HEK293T (cell line): ENCODE data around the gene PTPRG.
A peak's percentile ranks its signal among the peaks of the same experiment; 100 is the strongest.

Experiments used
- CTCF ChIA-PET: fragments of 350-600 bp; formaldehyde crosslinking; extraction: SDS; loops from one replicate; lab custom pipeline; 2021; ENCODE audit warnings: antibody characterized with exemption, inconsistent platforms; lab: Yijun Ruan, JAX
- POLR2A ChIA-PET: fragments of 350-600 bp; formaldehyde crosslinking; extraction: SDS; loops from one replicate; lab custom pipeline; 2020; ENCODE audit warnings: antibody characterized with exemption, inconsistent platforms; lab: Yijun Ruan, JAX
- DNase-seq: peaks from one replicate; pipeline ENCODE4 v3.0.0; 2012; ENCODE audit warnings: mixed read lengths; ENCODE audit errors: extremely low spot score
- ARNT ChIP-seq: fragments of 450-650 bp; IDR thresholded peaks from 2 replicates; pipeline ENCODE4 v1.6.1; 2017; ENCODE audit warnings: mild to moderate bottlenecking
- BHLHE40 ChIP-seq: fragments of 450-650 bp; IDR thresholded peaks from 2 replicates; pipeline ENCODE4 v1.6.1; 2016; ENCODE audit warnings: mild to moderate bottlenecking, moderate library complexity, borderline replicate concordance
- CTBP1 ChIP-seq: fragments of 450-650 bp; IDR thresholded peaks from 2 replicates; pipeline ENCODE4 v1.6.1; 2016; ENCODE audit warnings: borderline replicate concordance
- ELF4 ChIP-seq: fragments of 450-650 bp; IDR thresholded peaks from 2 replicates; pipeline ENCODE4 v1.6.1; 2017; ENCODE audit warnings: antibody characterized with exemption
- FOXA1 ChIP-seq: fragments of 450-650 bp; IDR thresholded peaks from 2 replicates; pipeline ENCODE4 v1.6.1; 2016; ENCODE audit warnings: mild to moderate bottlenecking
- FOXK2 ChIP-seq: fragments of 450-650 bp; IDR thresholded peaks from 2 replicates; pipeline ENCODE4 v1.6.1; 2016; ENCODE audit warnings: mild to moderate bottlenecking
- FOXM1 ChIP-seq: fragments of 450-650 bp; IDR thresholded peaks from 2 replicates; pipeline ENCODE4 v1.6.1; 2017; ENCODE audit warnings: mild to moderate bottlenecking, borderline replicate concordance
- HDGF ChIP-seq: fragments of 450-650 bp; IDR thresholded peaks from 2 replicates; pipeline ENCODE4 v1.6.1; 2017; ENCODE audit warnings: antibody characterized with exemption, borderline replicate concordance
- L3MBTL2 ChIP-seq: fragments of 450-650 bp; conservative IDR thresholded peaks from 2 replicates; pipeline ENCODE4 v1.6.1; 2016; ENCODE audit warnings: mild to moderate bottlenecking
- LEF1 ChIP-seq: fragments of 450-650 bp; IDR thresholded peaks from 2 replicates; pipeline ENCODE4 v1.6.1; 2017; ENCODE audit warnings: mild to moderate bottlenecking, borderline replicate concordance
- NFRKB ChIP-seq: fragments of 450-650 bp; IDR thresholded peaks from 2 replicates; pipeline ENCODE4 v1.6.1; 2016; ENCODE audit warnings: mild to moderate bottlenecking, moderate library complexity
- PKNOX1 ChIP-seq: fragments of 450-650 bp; IDR thresholded peaks from 2 replicates; pipeline ENCODE4 v1.6.1; 2016
- SP1 ChIP-seq: fragments of 450-650 bp; IDR thresholded peaks from 2 replicates; pipeline ENCODE4 v1.6.1; 2017
- SUZ12 ChIP-seq: fragments of 450-650 bp; IDR thresholded peaks from 2 replicates; pipeline ENCODE4 v1.6.1; 2016; ENCODE audit warnings: mild to moderate bottlenecking
- TARDBP ChIP-seq: fragments of 450-650 bp; IDR thresholded peaks from 2 replicates; pipeline ENCODE4 v1.6.1; 2016
- ZNF384 ChIP-seq: fragments of 450-650 bp; IDR thresholded peaks from 2 replicates; pipeline ENCODE4 v1.6.1; 2016

PTPRG gene

GRCh38 chr3:62098646-62099365, 537.4 kb downstream of the PTPRG start:
- no peak for TF ChIP-seq ELF4
- no peak for TF ChIP-seq TARDBP
- no peak for TF ChIP-seq ARNT
- TF ChIP-seq CTBP1: no peak
- no peak for TF ChIP-seq SUZ12
- no peak for DNase-seq
- ChIA-PET POLR2A (no interaction called here), CTCF (no interaction called here)

DNA sequence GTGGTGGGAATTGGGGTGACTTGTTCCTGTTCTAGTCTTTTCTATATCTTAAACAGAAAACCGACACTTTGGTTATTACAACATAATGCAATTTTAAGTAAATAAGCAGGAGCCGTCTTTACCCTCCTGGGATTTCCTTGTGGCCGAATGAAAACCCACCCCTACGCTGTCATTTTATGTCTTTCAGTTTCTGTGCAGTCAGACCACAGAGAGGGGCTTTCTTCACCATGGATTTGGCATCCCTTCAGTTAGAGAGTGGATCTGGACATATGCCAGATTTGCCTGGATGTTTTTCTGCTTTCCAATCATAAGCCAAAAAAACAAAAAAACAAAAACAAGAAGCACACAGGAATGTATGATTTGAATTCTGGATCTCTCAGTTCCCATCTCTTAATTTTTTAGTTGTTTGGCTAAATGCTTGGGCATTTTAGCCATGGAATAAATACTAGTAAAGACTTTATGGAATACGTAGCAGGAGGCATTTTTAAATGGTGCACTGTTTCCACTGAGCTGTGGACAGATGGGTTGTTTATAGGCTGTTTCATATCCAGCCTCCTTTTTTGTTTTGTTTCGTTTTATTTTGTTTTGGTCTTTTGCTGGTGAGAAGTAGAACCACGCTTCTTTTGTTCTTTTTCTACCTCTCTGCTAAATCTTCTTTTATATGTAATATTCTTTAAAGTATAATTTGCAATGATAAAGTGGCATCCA, 539.1 kb downstream of the PTPRG start:
- POLR2A ChIA-PET: no interaction called here

GRCh38 chr3:62101488-62101887, 540.1 kb downstream of the PTPRG start:
- no peak for DNase-seq
- TF ChIP-seq SUZ12 (no peak), ARNT (no peak), L3MBTL2 (no peak), FOXM1 (no peak), BHLHE40 (no peak), CTBP1 (no peak), FOXK2 (no peak), NFRKB (no peak)
- ChIA-PET CTCF (no interaction called here), POLR2A (no interaction called here)

More for the DNA sequence above, 539.1 kb downstream of the PTPRG start:
- no peak for DNase-seq
- CTCF ChIA-PET: no interaction called here
- no peak for TF ChIP-seq SUZ12
- no peak for TF ChIP-seq ELF4
- no peak for TF ChIP-seq FOXK2

DNA sequence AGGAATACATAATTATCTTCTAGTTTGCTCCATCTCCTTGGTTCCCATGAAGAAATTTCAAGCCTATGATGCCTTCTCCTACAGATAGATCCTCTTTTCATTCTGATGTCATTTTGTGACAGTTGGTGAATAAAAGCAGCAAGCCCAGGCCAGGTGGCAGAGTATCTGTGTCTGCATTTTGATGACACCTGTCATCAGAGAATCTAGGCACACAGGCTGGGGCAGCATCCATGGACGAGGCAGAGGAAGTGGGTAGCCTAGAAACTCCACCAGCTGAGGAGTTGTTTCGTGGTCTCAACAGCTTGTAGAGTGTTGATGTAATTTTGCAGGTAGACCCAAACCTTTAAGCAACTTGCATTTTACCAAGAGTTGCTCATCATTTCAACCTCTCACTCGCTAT, 542.2 kb downstream of the PTPRG start:
- TF ChIP-seq BHLHE40 (no peak), TARDBP (no peak), FOXA1 (no peak), FOXK2 (no peak), L3MBTL2 (no peak), PKNOX1 (no peak), CTBP1 (no peak), ARNT (no peak), FOXM1 (no peak), ZNF384 (no peak), ELF4 (no peak), SUZ12 (no peak), SP1 (no peak)
- ChIA-PET CTCF (no interaction called here), POLR2A (no interaction called here)
- DNase-seq: no peak

DNA sequence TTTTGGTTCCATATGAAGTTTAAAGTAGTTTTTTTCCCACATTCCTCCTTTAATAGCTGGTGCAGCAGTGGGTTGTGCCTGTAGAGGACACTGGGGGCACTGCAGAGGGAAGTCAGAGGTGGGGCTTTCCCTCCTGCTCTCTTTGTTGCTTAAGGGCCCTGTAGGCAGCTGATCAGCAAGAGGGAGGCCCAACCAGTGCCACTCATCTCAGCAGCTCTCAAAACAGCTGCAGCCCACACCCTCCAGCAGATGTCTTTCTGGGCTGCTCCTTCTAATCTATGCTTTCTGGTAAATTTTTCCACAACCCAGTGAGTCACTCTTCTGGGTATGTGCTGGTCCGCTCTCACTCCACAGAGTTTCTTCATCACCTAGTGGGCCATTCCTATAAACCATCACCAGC, 548.2 kb downstream of the PTPRG start:
- ChIA-PET CTCF (interaction anchor here (0.6 kb wide), 1 partner anchor 20 kb away, joined by 3 read pairs; no protein-coding TSS in a partner anchor), POLR2A (no interaction called here)
- no peak for TF ChIP-seq CTBP1
- no peak for TF ChIP-seq LEF1
- TF ChIP-seq FOXK2: no peak
- no peak for TF ChIP-seq TARDBP
- no peak for TF ChIP-seq FOXM1
- TF ChIP-seq L3MBTL2: no peak
- TF ChIP-seq NFRKB: no peak
- no peak for TF ChIP-seq ZNF384
- no peak for TF ChIP-seq HDGF
- TF ChIP-seq BHLHE40: no peak
- TF ChIP-seq PKNOX1: no peak
- no peak for TF ChIP-seq SUZ12
- no peak for TF ChIP-seq ARNT
- TF ChIP-seq ELF4: no peak
- peak; percentile 22 for DNase-seq

GRCh38 chr3:62110443-62111225, 549.3 kb downstream of the PTPRG start:
- no peak for TF ChIP-seq ELF4
- no peak for TF ChIP-seq SUZ12
- no peak for TF ChIP-seq FOXM1
- no peak for TF ChIP-seq PKNOX1
- no peak for TF ChIP-seq FOXK2
- TF ChIP-seq ARNT: no peak
- TF ChIP-seq TARDBP: no peak
- TF ChIP-seq ZNF384: no peak
- no peak for TF ChIP-seq CTBP1
- no peak for TF ChIP-seq HDGF
- TF ChIP-seq NFRKB: no peak
- TF ChIP-seq SP1: no peak
- ChIA-PET POLR2A (no interaction called here), CTCF (no interaction called here)
- no peak for DNase-seq
